ENCODE measurements around the gene MXI1.

DNA sequence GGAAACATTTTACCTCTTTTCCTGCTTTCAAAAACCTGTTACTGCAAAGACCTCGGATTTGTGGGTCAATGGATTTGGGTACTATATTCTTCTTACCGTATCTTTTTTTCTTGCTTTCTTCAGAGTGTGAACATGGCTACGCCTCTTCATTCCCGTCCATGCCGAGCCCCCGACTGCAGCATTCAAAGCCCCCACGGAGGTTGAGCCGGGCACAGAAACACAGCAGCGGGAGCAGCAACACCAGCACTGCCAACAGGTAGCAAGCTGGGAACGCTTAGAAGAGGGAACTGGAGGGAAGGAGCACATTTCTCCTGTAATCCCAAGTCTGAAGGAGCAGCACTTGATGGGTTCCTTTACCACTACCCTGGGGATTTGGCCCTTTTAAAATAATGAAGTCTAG is 20.7 kb downstream of the MXI1 start:
- no peak for TF ChIP-seq BACH2 (CRISPR knock-in tag; IDR thresholded peaks at IDR 0.05; ENCODE audit: borderline replicate concordance)
- TF ChIP-seq ISL1 (CRISPR knock-in tag; IDR thresholded peaks at IDR 0.05) = no peak
- no peak for TF ChIP-seq SNAI2 (CRISPR knock-in tag; IDR thresholded peaks at IDR 0.05)
- TF ChIP-seq, protein P1, sequence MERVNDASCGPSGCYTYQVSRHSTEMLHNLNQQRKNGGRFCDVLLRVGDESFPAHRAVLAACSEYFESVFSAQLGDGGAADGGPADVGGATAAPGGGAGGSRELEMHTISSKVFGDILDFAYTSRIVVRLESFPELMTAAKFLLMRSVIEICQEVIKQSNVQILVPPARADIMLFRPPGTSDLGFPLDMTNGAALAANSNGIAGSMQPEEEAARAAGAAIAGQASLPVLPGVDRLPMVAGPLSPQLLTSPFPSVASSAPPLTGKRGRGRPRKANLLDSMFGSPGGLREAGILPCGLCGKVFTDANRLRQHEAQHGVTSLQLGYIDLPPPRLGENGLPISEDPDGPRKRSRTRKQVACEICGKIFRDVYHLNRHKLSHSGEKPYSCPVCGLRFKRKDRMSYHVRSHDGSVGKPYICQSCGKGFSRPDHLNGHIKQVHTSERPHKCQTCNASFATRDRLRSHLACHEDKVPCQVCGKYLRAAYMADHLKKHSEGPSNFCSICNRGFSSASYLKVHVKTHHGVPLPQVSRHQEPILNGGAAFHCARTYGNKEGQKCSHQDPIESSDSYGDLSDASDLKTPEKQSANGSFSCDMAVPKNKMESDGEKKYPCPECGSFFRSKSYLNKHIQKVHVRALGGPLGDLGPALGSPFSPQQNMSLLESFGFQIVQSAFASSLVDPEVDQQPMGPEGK (CRISPR knock-in tag; IDR thresholded peaks at IDR 0.05; ENCODE audit: borderline replicate concordance) = no peak
- TF ChIP-seq ESRRG (CRISPR knock-in tag; IDR thresholded peaks at IDR 0.05) = no peak
- TF ChIP-seq, protein P2, sequence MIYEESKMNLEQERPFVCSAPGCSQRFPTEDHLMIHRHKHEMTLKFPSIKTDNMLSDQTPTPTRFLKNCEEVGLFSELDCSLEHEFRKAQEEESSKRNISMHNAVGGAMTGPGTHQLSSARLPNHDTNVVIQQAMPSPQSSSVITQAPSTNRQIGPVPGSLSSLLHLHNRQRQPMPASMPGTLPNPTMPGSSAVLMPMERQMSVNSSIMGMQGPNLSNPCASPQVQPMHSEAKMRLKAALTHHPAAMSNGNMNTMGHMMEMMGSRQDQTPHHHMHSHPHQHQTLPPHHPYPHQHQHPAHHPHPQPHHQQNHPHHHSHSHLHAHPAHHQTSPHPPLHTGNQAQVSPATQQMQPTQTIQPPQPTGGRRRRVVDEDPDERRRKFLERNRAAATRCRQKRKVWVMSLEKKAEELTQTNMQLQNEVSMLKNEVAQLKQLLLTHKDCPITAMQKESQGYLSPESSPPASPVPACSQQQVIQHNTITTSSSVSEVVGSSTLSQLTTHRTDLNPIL (CRISPR knock-in tag; IDR thresholded peaks at IDR 0.05; ENCODE audit: low read depth) = no peak
- TF ChIP-seq, protein P3, sequence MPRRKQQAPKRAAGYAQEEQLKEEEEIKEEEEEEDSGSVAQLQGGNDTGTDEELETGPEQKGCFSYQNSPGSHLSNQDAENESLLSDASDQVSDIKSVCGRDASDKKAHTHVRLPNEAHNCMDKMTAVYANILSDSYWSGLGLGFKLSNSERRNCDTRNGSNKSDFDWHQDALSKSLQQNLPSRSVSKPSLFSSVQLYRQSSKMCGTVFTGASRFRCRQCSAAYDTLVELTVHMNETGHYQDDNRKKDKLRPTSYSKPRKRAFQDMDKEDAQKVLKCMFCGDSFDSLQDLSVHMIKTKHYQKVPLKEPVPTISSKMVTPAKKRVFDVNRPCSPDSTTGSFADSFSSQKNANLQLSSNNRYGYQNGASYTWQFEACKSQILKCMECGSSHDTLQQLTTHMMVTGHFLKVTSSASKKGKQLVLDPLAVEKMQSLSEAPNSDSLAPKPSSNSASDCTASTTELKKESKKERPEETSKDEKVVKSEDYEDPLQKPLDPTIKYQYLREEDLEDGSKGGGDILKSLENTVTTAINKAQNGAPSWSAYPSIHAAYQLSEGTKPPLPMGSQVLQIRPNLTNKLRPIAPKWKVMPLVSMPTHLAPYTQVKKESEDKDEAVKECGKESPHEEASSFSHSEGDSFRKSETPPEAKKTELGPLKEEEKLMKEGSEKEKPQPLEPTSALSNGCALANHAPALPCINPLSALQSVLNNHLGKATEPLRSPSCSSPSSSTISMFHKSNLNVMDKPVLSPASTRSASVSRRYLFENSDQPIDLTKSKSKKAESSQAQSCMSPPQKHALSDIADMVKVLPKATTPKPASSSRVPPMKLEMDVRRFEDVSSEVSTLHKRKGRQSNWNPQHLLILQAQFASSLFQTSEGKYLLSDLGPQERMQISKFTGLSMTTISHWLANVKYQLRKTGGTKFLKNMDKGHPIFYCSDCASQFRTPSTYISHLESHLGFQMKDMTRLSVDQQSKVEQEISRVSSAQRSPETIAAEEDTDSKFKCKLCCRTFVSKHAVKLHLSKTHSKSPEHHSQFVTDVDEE (CRISPR knock-in tag; IDR thresholded peaks at IDR 0.05) = no peak
- TF ChIP-seq ZFP30 (CRISPR knock-in tag; IDR thresholded peaks at IDR 0.05) = no peak
- no peak for TF ChIP-seq GLIS3 (CRISPR knock-in tag; IDR thresholded peaks at IDR 0.05)
